Measurements from ENCODE around the gene SIT1. TPM values are rescaled to one million over a fixed set of nuclear protein-coding genes. Genes with fewer than 3 reads are reported as not detected.

SIT1 gene
- total RNA-seq, 4 donors from 2014 or later, result 0.63 to 3.8 (median 0.95) TPM

DNA sequence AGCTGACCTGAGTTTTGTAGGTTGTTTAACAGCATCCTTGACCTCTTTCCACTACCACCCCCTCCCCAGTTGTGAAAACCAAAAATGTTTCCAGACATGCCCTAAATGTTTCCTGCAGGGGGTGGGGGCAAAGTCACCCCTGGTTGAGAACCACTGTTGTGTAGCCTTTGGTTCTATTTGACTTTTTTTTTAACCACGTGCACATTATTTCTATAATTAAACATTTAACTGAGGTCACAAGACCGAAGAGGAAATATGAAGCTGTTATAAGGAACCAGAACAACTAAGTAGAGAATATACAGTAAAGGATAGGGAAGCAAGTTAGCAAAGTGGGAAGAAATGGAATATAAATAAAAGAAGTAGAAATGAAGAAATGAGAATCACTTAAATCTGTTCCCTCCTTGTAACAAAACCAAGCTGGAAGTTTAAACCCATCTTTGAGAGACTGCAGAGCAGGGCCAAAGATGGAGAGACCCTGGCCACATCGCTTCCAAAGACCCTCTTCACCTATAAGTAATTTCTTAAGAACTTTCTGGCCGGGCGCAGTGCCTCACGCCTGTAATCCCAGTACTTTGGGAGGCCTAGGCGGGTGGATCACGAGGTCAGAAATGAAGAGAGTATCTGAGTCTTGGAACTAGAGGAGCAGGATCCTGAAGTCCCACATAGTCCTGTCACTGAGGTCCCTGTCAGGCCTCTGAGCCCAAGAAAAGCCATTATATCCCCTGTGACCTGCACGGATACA, 14.4 kb downstream of the SIT1 start:
- H3K36me3 ChIP-seq, result no peaks in the 10 kb centered on the region
- TF ChIP-seq POLR2A (IDR thresholded peaks at IDR 0.05), result no peak
- TF ChIP-seq, protein P1, sequence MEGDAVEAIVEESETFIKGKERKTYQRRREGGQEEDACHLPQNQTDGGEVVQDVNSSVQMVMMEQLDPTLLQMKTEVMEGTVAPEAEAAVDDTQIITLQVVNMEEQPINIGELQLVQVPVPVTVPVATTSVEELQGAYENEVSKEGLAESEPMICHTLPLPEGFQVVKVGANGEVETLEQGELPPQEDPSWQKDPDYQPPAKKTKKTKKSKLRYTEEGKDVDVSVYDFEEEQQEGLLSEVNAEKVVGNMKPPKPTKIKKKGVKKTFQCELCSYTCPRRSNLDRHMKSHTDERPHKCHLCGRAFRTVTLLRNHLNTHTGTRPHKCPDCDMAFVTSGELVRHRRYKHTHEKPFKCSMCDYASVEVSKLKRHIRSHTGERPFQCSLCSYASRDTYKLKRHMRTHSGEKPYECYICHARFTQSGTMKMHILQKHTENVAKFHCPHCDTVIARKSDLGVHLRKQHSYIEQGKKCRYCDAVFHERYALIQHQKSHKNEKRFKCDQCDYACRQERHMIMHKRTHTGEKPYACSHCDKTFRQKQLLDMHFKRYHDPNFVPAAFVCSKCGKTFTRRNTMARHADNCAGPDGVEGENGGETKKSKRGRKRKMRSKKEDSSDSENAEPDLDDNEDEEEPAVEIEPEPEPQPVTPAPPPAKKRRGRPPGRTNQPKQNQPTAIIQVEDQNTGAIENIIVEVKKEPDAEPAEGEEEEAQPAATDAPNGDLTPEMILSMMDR (IDR thresholded peaks at IDR 0.05), result no peak
- no peak for DNase-seq
- peaks cover 0 to 5% of the 10 kb centered on the region in 2 donors for H3K4me1 ChIP-seq
- H3K27me3 ChIP-seq, result no peaks in the 10 kb centered on the region
- intact Hi-C loops (cut with DNase I), result no loop called here
- no peaks in the 10 kb centered on the region for H3K9me3 ChIP-seq
- no peak overlapping the region for H3K27ac ChIP-seq
- 79 to 82% methylated on average over 9 of the region's 9 CpGs for WGBS, 2 donors
- no peak overlapping the region for H3K4me3 ChIP-seq (replicated peaks in 1 of 3)

DNA sequence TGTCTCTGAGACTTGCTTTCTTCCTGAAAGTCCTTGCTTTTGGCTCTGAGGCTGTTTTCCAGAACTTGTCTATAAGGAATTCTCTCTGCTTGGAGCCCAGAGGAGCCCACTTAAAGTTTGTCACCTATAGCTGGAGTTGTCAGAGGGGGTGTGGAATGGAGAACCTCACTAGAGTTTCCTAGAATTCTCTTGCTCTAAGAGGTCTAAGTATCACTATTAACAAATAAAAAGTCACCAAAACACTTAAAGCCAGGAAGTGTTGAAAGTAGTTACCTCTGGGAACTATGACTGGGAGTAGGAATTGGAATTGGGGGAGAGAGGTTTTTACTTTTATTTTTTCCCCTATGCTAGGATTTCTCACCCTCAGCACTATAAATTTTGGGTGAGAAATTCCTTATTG, 15.0 kb downstream of the SIT1 start:
- TF ChIP-seq, protein P1 (IDR thresholded peaks at IDR 0.05), result no peak
- no peak for TF ChIP-seq POLR2A (IDR thresholded peaks at IDR 0.05)
- no peak overlapping the region for H3K4me3 ChIP-seq (replicated peaks in 1 of 3)
- no peak for DNase-seq
- no peaks in the 10 kb centered on the region for H3K36me3 ChIP-seq
- H3K9me3 ChIP-seq, result no peaks in the 10 kb centered on the region
- no peak overlapping the region for H3K27ac ChIP-seq
- intact Hi-C loops (cut with DNase I), result no loop called here
- H3K27me3 ChIP-seq, result no peaks in the 10 kb centered on the region
- H3K4me1 ChIP-seq, result peaks cover 0 to 5% of the 10 kb centered on the region in 2 donors

DNA sequence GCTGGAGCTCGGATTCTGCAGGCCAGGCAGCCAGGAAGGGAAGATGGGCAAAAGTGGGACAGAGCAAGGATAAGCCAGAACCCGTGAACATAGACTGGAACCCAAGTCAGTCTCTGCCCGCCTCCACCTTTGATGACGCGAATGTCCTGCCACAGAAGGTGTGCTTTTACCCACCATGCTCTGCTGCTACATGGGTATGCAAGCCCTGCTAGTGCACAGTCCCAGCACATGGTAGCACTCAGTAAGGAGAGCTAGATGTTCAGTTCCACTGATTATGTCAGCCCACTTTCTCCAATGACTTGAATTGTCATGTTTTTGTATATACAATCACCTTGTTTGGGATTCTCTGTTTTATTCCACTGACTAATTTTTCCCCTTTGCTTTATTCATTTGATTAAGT, 21.1 kb downstream of the SIT1 start:
- H3K27ac ChIP-seq, result no peak overlapping the region
- intact Hi-C loops (cut with DNase I), result no loop called here
- no peaks in the 10 kb centered on the region for H3K27me3 ChIP-seq
- H3K36me3 ChIP-seq, result no peaks in the 10 kb centered on the region
- no peak for DNase-seq
- no peaks in the 10 kb centered on the region for H3K4me1 ChIP-seq
- H3K9me3 ChIP-seq, result no peaks in the 10 kb centered on the region
- H3K4me3 ChIP-seq (replicated peaks in 1 of 3), result no peak overlapping the region
- TF ChIP-seq POLR2A (IDR thresholded peaks at IDR 0.05), result no peak
- TF ChIP-seq, protein P1 (IDR thresholded peaks at IDR 0.05), result no peak
- 82 to 91% methylated on average over 5 of the region's 5 CpGs for WGBS, 2 donors

DNA sequence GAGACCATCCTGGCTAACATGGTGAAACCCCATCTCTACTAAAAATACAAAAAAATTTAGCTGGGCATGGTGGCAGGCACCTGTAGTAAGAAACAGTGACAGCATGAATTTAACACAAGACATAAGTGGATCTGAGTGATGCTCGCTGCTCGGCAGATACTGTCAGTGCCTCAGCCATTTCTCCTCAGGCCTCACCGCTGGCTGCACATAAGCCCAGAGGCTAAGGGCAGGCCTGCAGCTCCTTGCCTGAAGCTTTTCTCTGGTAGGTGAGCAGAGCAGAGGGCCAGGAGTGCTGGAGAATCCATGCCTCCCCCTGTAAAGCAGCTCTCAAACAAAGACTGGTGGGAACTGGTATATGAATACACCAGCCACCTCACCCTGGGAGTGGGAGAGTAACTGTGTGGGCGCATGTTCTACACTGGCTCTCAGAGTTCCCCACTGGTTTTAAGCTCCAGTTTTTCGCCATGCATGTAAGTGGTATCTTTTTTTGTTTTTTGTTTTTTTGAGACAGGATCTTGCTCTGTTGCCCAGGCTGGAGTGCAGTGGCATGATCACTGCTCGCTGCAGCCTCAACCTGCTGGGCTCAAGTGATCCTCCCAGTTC, 22.2 kb downstream of the SIT1 start:
- no peaks in the 10 kb centered on the region for H3K9me3 ChIP-seq
- WGBS, 2 donors, result 94 to 98% methylated on average over 6 of the region's 6 CpGs
- H3K27me3 ChIP-seq, result no peaks in the 10 kb centered on the region
- peaks cover 3 to 5% of the 10 kb centered on the region in 2 donors for H3K4me1 ChIP-seq
- no peaks in the 10 kb centered on the region for H3K36me3 ChIP-seq
- TF ChIP-seq POLR2A (IDR thresholded peaks at IDR 0.05), result no peak
- TF ChIP-seq, protein P1 (IDR thresholded peaks at IDR 0.05), result no peak
- intact Hi-C loops (cut with DNase I), result no loop called here
- H3K27ac ChIP-seq, result no peak overlapping the region
- no peak for DNase-seq
- no peak overlapping the region for H3K4me3 ChIP-seq (replicated peaks in 1 of 3)

DNA sequence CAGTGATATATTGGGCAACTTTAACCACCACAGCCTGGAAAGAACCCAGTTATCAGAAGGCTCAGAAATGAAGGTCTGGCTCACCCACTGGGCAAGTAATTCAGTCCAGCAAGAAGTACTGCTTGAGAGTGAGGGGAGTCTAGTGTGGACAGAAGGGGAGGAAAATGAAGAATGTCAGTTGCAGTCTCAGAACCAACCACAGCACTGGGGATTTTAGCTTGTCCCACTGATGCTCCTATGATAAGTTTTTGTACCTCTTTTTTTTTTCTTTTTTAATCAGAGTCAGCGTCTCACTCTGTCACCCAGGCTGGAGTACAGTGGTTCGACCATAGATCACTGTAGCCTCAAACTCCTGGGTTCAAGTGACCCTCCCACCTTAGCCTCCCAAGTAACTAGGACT, 23.2 kb downstream of the SIT1 start:
- intact Hi-C loops (cut with DNase I), result no loop called here
- TF ChIP-seq POLR2A (IDR thresholded peaks at IDR 0.05), result no peak
- WGBS, 2 donors, result 92 to 97% methylated on average over 2 of the region's 2 CpGs
- DNase-seq, result no peak
- Histone ChIP-seq H3K27me3 (no peaks in the 10 kb centered on the region), H3K36me3 (no peaks in the 10 kb centered on the region), H3K27ac (no peak overlapping the region), H3K9me3 (no peaks in the 10 kb centered on the region), H3K4me1 (peaks cover 11 to 13% of the 10 kb centered on the region in 2 donors), H3K4me3 (replicated peaks in 1 of 3) (no peak overlapping the region)
